Measurements from ENCODE around the gene RIOX2. TPM values are rescaled to one million over a fixed set of nuclear protein-coding genes. Genes with fewer than 3 reads are reported as not detected.

RIOX2 gene
- total and polyA plus RNA-seq, 2 of the 13 experiments (the other 11 are each of a cell fraction or from before 2014, with no cell fraction given) = 19.9 to 43.3 TPM

GRCh38 chr3:97938444-97938843 is 33.8 kb downstream of the RIOX2 start:
- no peak overlapping the region for H3K4me3 ChIP-seq (replicated peaks in 1 of 3; ENCODE audit: insufficient read depth in 1 of 3, low read depth in 2 of 3, low read length in 3 of 3)
- H3K27ac ChIP-seq (ENCODE audit: extremely low read length, insufficient read depth, low read length) = no peak overlapping the region
- H4K20me1 ChIP-seq (ENCODE audit: insufficient read depth, low read length) = no peaks in the 10 kb centered on the region
- no peaks in the 10 kb centered on the region; a peak in 1 of 5 replicates for H3K27me3 ChIP-seq (ENCODE audit: control insufficient read depth in 1 of 2, insufficient read depth in 2 of 2, low read length in 2 of 2)
- FAIRE-seq = no peak
- no peak overlapping the region for H2AFZ ChIP-seq (ENCODE audit: low read length)
- H3K4me2 ChIP-seq (ENCODE audit: low read depth, low read length) = no peak overlapping the region
- H3K9me3 ChIP-seq (ENCODE audit: low read length) = no peaks in the 10 kb centered on the region
- in situ Hi-C loops (cut with HindIII; ENCODE audit: extremely low pct_ligation_motif_present, low pct_unique_long_range_greater_than_20kb) = no loop called here
- no peaks in the 10 kb centered on the region for H3K79me2 ChIP-seq (ENCODE audit: insufficient read depth, low read length)
- no peak for DNase-seq (ENCODE audit: low spot score)
- H3K4me1 ChIP-seq (ENCODE audit: insufficient read depth, low read length) = no peaks in the 10 kb centered on the region
- H3K36me3 ChIP-seq (replicated peaks in 1 of 2; ENCODE audit: control insufficient read depth in 1 of 2, insufficient read depth in 2 of 2, low read length in 2 of 2) = peaks cover 4 to 29% of the 10 kb centered on the region in 2 experiments
- 96% methylated on average over 1 of the region's 1 CpG for WGBS (ENCODE audit: low lambda C conversion rate)
- CTCF ChIA-PET (ENCODE audit: low intra/inter-chr PET ratio, low total read pairs) = no interaction called here
- BruUV-seq (replicated peaks) = no TSS peak
- no peak for ATAC-seq
- POLR2A ChIA-PET = no interaction called here
- intact Hi-C loops (cut with micrococcal nuclease; ENCODE audit: unreplicated experiment) = no loop called here
- no peak for TF ChIP-seq ZNF598 (CRISPR knock-in tag; IDR thresholded peaks at IDR 0.05; ENCODE audit: borderline replicate concordance)
- H3K9ac ChIP-seq (ENCODE audit: insufficient read depth, low read depth, low read length) = no peak overlapping the region

DNA sequence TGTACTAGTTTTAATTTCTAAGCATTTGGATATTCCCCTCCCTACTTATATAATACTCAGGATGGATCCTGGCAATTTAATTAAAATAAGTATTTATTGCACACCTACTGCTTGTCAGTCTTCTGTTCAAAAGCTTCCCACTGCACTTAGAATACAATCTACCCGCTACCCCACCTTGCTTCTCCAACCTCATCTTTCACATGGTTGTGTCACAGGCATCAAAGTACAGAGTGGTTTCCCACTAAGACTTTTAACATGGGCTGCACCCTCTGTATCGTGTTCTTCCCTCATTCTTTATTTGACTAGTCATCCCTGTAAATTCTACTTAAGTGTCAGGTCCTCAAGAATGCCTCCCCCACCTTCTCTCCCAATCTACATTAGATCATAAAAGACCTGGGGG is 35.0 kb downstream of the RIOX2 start:
- Histone ChIP-seq H3K9ac (ENCODE audit: insufficient read depth, low read depth, low read length) (no peak overlapping the region), H4K20me1 (ENCODE audit: insufficient read depth, low read length) (no peaks in the 10 kb centered on the region), H3K27ac (ENCODE audit: extremely low read length, insufficient read depth, low read length) (no peak overlapping the region), H3K9me3 (ENCODE audit: low read length) (no peaks in the 10 kb centered on the region), H3K79me2 (ENCODE audit: insufficient read depth, low read length) (no peaks in the 10 kb centered on the region), H3K27me3 (ENCODE audit: control insufficient read depth in 1 of 2, insufficient read depth in 2 of 2, low read length in 2 of 2) (no peaks in the 10 kb centered on the region; a peak in 1 of 5 replicates), H2AFZ (ENCODE audit: low read length) (no peak overlapping the region), H3K4me2 (ENCODE audit: low read depth, low read length) (no peak overlapping the region), H3K4me3 (replicated peaks in 1 of 3; ENCODE audit: insufficient read depth in 1 of 3, low read depth in 2 of 3, low read length in 3 of 3) (no peak overlapping the region), H3K4me1 (ENCODE audit: insufficient read depth, low read length) (no peaks in the 10 kb centered on the region), H3K36me3 (replicated peaks in 1 of 2; ENCODE audit: control insufficient read depth in 1 of 2, insufficient read depth in 2 of 2, low read length in 2 of 2) (peaks cover 4 to 25% of the 10 kb centered on the region in 2 experiments; a peak in 4 of 5 replicates)
- ATAC-seq = no peak
- WGBS (ENCODE audit: low lambda C conversion rate) = 96% methylated on average over 2 of the region's 2 CpGs
- BruUV-seq (replicated peaks) = no TSS peak
- DNase-seq (ENCODE audit: low spot score) = no peak
- FAIRE-seq = no peak
- ChIA-PET POLR2A (no interaction called here), CTCF (ENCODE audit: low intra/inter-chr PET ratio, low total read pairs) (no interaction called here)
- TF ChIP-seq HMGXB3 (CRISPR knock-in tag; IDR thresholded peaks at IDR 0.05; ENCODE audit: borderline replicate concordance) = no peak
- intact Hi-C loops (cut with micrococcal nuclease; ENCODE audit: unreplicated experiment) = no loop called here
- in situ Hi-C loops (cut with HindIII; ENCODE audit: extremely low pct_ligation_motif_present, low pct_unique_long_range_greater_than_20kb) = no loop called here

Data from HepG2 (cell line).